HCT116 (cell line): ENCODE data around the gene MPHOSPH8.

Experiments
- FOSL1 ChIP-seq: IDR thresholded peaks from 2 replicates; pipeline ENCODE4 v1.6.1; 2012; ENCODE audit warnings: low read depth
- JUND ChIP-seq: IDR thresholded peaks from 2 replicates; pipeline ENCODE4 v1.6.1; 2012
- POLR2A ChIP-seq: IDR thresholded peaks from 2 replicates; pipeline ENCODE4 v1.7.0; 2011; ENCODE audit warnings: borderline replicate concordance; ENCODE audit not compliant: insufficient read depth, insufficient read length; ENCODE audit errors: extremely low read depth

- TF ChIP-seq FOSL1, result no peak
- no peak for TF ChIP-seq POLR2A
- TF ChIP-seq JUND, result no peak
Measured at GRCh38 chr13:19658831-19659230, 25.4 kb downstream of the MPHOSPH8 start.
